Stimulated activated CD8-positive, alpha-beta memory T cell treated with anti-CD3 and anti-CD28 coated beads, Interleukin-12 subunit alpha, Interleukin-12 subunit beta, amount 100 ng/mL, for 24 hours (primary cell): ENCODE results near the gene CBX2.

Source experiments
- DNase-seq: peaks from one replicate; pipeline ENCODE4 v3.0.0-alpha.2; 2020; ENCODE audit errors: extremely low read depth

CBX2 gene

DNA sequence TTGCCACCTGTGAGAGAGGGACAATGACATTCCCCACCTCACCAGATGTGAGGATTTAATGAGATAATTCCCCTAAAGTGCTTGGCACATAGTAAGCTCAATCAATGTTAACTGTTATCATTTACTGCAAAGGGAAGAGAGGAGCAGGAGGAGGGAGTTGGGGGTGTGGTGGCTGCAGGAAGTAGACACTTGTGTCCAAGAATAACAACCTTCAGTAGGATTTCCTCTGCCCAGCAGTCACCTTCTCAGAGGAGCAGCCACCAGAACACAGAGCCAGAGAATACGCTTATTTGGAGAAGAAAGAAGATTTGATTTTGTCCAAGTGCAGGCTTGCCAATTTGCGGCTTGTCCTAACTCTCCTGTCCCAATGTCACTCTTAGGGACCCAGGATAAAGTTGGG, 51.1 kb downstream of the CBX2 start:
- DNase-seq, result no peak

- DNase-seq, result no peak
These were observed 51.5 kb downstream of the CBX2 start for GRCh38 chr17:79829457-79829856.

- no peak for DNase-seq
These were observed 52.4 kb downstream of the CBX2 start for GRCh38 chr17:79830303-79830702.

DNA sequence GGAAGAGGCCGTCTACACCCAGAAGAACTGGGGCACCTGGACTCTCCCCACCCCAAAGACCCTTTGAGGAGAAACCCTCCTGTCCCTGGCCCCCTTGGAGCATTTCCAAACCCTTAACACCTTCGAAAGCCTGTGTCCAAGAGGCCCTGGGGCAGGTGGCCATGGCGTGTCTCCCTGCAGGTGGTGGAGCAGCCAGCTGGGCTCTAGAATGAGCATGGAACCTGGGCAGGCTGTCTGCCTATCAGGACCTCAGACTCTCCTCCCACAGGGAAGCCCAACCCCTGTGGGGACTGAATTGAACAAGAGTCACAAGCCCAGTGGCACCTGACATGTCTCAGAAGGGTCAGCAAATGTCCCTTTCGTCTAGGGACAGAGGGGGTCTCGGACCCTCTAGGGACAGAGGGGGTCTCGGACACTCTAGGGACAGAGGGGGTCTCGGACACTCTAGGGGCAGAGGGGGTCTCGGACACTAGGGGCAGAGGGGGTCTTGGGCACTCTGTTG, 52.9 kb downstream of the CBX2 start:
- DNase-seq, result no peak

GRCh38 chr17:79831265-79832217, 53.6 kb downstream of the CBX2 start:
- no peak for DNase-seq

- no peak for DNase-seq
These were observed 54.5 kb downstream of the CBX2 start for GRCh38 chr17:79832218-79833109.

GRCh38 chr17:79833110-79833450, 55.1 kb downstream of the CBX2 start:
- no peak for DNase-seq

DNA sequence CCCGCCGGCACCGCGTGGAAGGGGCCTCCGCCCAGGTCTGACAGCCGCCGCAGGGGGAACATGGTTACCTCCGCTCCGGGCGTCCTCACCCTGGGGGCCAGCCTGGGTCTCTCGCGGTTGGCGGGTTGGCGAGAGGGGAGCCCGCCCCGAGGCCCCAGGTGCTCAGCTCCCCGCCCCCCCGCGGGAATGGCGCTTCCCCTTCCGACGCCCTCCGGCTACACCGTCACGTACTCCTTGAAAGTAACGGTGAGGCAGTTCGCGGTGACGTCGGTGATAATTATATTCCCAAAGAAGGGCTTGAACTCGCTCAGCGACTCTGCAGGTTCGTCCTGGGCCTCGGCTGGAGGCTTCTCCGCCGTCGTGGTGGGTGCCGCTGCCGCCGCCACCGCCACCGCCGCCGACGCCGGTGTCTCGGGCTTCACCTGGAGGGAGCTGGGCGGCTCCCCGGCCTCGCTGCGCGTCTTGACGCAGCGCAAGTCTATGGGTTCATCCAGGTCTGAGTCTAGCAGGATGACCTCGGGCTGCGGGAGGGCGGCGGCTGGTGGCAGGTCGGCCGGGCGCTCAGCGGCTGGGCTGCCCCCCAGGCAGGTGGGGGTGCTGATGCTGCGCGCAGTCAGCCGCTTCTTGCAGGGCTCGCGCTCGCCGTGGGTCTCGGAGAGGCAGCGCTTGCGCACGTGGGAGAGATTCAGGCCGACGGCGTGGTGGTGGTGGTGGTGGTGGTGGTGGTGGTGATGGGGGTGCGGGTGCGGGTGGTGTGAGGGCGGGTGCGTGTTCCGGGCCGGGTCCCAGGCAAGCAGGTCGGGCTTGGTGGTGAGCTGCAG, 56.0 kb downstream of the CBX2 start:
- DNase-seq, result no peak

DNA sequence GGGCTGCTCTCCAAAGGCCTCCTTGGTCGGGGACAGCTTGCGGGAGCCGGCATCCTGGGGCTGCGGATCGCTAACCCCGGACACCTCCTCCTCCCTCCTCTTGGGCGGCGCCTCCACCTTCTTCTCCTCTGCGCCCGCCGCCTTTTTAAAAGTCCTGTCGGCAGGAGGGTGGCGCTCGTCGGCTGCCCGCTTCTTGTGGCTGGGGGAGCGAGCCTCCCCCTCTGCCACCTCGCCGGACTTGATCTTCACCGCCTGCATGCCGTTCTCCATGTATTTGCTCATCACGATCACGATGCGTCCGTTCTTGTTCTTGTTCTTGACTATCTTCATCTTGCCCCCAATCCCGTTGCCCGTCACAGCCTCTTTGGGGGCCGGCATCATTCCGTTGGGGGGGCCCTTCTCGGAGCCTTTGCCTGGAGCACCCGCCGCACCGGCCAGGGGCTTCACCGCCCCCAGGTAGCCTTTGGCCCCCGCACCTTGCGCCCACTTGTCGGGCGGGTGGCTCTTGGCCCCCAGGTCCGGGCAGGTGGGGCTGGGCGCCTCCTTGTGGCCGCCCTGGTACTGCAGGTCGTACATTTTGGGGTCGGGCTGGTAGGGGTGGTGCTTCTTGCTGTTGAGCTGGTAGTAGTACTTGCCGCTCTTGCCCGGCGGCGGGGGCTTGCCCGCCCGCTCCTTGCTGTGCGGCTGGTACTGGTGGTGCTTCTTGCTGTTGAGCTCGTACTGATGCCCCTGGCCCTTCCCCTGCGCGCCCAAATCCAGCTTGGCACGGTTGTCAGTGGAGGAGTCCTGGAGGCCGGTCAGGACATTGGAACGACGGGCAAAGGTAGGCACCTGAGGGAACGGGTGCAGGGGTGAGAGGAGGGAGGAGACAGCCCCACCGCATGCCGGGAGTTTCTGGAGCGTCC, 56.9 kb downstream of the CBX2 start:
- DNase-seq, result no peak

DNA sequence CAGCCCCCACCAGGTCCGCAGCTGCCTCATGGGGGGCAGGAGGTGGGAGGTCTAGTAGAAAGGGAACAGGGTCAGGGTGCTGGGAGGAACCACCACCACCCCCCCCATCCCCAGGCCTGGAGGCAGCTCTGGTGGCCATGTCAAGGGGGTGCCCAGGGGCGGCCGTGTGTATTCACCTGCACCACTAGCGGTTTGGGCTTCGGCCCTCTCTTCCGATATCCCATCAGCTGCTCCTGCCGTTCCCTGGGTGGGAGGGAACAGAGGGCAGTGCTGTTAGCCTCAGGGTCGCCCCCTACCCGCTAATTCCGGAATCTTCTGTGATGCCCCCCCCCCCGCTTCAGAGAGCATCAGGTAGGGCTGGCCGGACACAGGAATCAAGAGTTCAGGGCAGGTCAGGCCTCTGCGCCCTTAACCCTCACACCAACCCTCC, 57.5 kb downstream of the CBX2 start:
- no peak for DNase-seq

GRCh38 chr17:79835953-79836509, 58.1 kb downstream of the CBX2 start:
- no peak for DNase-seq

GRCh38 chr17:79836510-79836971, 58.6 kb downstream of the CBX2 start:
- DNase-seq, result no peak

GRCh38 chr17:79836972-79837887, 59.3 kb downstream of the CBX2 start:
- no peak for DNase-seq
